Activated T-cell treated with anti-CD3 and anti-CD28 coated beads, Interleukin-2, amount 50 U/mL, for 1 hour (primary cell): Measurements from ENCODE around the gene TLK1.

Experiments
- DNase-seq: peaks from one replicate; pipeline ENCODE4 v3.0.0-alpha.2; 2020

The TLK1 gene

GRCh38 chr2:170953941-170954340 lies 206.8 kb downstream of the TLK1 start:
- no peak for DNase-seq

GRCh38 chr2:170950221-170950761 lies 210.4 kb downstream of the TLK1 start:
- no peak for DNase-seq

- no peak for DNase-seq
These were observed 211.3 kb downstream of the TLK1 start for GRCh38 chr2:170949415-170949814.

- DNase-seq: no peak
These were observed 216.1 kb downstream of the TLK1 start for GRCh38 chr2:170944545-170944944.

GRCh38 chr2:170943596-170943995 lies 217.1 kb downstream of the TLK1 start:
- DNase-seq: no peak

GRCh38 chr2:170943041-170943440 lies 217.7 kb downstream of the TLK1 start:
- no peak for DNase-seq

- no peak for DNase-seq
These were observed 218.1 kb downstream of the TLK1 start for GRCh38 chr2:170942615-170943014.
